ENCODE results near the gene SLC25A45.
A peak's percentile ranks its signal among the peaks of the same experiment; 100 is the strongest.

Gene SLC25A45

DNA sequence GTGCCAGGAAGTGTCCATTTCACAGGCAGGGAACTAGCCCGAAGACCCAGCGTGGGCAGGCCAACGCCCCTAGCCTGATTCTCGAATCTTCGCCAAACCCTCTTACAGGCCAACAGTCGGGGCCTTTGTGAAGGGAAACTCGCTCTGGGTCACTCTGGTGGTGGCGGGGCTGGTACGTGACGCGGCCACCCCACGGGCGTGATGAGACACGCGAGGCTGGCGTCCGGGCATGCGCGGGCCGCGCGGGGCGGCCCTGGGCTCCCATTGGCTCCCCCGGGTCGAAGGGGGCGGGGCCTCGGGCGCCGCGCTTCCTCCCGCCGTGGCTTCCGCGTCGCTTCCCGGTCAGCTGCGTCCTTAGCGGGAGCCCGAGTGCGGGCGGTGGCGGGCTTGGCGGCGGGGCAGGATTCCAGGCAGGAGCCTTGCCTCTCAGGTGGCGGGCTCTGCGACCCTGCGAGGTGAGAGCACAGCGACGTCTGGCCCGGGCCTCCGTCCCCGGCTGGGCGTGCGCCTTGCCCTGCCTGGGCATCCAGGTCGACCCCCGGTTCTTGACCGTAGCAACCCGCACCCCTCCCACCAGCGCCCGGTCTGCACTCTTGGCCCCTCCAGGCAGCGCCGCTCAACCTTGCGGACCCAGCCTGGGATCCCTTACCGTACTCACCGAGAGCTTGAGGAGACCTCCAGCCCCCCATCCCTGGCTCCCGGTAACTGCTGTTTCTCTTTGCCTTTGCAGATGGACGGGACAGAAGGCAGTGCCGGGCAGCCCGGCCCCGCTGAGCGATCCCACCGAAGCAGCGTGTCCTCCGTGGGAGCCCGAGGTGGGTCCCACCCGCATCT is 4.1 kb upstream of the SLC25A45 start, which contains the start of gene FRMD8:
TSS of gene FRMD8 (plus strand) at position 331 of the 834 bp plus-strand sequence. CDS start at position 731, 400 bp downstream.
- DNase-seq (ENCODE audit: low spot score), result peak; percentile 97

DNA sequence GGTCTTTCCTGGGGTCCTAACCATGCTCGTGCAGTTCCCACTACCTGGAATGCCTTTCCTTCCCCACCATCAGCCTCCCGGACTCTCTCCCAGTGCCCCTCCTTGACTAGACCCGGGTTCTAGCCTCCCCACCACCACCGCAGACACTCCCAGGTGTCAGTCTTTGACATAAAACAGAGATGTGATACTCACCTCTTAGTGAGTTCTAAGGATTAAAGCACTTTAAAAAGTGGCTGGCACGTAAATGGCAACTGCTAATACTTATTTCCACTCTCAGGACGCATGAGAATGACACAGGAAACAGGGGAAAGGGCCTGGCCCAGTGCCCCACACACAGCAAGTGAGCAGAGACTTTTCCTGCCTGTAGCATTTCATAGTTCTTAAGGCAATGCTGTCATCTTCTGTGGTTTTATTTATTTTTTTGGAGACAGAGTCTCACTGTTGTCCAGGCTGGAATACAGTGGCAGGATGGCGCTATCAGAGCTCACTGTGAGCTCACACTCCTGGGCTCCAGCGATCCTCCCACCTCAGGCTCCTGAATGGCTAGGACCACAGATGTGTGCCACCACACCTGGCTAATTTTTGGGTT is 1.9 kb upstream of the SLC25A45 start:
- DNase-seq (ENCODE audit: low spot score), result no peak

DNA sequence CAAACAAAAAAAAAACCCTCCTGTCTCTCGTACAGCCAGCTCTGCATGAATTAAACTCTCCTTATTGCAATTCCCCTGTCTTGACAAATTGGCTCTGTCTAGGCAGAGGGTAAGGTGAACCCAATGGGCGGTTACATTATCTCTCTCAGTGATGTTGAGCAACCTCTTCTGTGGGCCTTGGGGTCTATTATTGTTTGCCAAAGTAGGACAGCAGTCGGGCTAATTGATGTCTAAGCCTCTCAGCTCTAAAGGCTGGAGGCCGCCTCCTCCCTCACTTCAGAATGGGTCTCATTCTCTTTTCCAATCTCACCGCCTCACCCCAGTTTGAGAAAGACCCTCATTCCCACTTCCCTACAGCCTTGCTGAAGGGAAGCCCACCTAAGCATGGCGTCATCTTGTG is 1.3 kb upstream of the SLC25A45 start:
- no peak for DNase-seq (ENCODE audit: low spot score)

GRCh38 chr11:65382804-65383368 is 440 bp upstream of the SLC25A45 start:
- no peak for DNase-seq (ENCODE audit: low spot score)

DNA sequence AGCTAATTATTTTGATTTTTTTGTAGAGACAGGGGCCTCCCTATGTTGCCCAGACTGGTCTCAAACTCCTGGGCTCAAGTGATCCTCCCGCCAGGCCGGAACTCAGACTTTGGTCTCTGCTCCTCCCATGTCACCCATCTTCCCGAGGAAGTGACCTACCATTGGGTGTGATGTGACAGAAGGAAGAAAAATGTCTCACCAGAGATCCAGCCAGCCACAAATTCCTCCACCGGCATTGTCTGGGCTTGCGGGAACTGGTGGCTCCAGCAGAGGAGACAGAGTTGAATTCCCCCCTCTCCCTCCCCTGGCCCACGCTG is 772 bp downstream of the SLC25A45 start:
- DNase-seq (ENCODE audit: low spot score), result peak; percentile 47

DNA sequence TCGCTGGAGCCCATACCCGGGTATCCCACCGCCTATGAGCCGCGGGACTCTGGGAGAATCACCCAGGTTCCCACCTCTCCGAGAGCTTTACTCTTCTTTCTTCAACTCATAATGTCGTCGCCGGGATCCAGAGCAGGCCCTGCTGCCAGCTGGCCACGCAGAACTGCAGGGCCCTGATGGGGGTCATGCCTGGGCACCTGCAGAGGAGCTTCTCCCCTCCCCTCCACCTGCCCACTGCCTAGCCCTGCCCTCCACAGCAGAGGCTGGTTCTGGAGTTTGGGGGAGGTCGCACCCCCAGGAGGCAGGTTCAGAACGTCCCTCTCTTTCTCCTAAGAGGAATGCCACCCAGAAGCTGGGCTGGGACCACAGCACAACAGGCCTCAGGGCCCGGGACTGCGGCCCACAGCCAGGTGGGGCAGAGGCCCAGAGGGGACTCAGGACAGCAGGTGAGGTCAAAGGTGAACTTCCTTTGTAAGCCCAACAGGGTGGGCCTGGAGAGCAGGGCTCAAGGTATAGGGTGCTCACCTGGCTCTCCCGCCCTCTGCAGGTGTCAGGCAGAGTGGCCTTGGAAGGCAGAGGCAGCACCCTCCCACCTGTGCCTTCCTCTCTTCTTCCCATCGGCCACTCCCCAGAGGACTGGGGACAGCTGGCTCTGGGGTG is 1.9 kb downstream of the SLC25A45 start:
- no peak for DNase-seq (ENCODE audit: low spot score)

DNA sequence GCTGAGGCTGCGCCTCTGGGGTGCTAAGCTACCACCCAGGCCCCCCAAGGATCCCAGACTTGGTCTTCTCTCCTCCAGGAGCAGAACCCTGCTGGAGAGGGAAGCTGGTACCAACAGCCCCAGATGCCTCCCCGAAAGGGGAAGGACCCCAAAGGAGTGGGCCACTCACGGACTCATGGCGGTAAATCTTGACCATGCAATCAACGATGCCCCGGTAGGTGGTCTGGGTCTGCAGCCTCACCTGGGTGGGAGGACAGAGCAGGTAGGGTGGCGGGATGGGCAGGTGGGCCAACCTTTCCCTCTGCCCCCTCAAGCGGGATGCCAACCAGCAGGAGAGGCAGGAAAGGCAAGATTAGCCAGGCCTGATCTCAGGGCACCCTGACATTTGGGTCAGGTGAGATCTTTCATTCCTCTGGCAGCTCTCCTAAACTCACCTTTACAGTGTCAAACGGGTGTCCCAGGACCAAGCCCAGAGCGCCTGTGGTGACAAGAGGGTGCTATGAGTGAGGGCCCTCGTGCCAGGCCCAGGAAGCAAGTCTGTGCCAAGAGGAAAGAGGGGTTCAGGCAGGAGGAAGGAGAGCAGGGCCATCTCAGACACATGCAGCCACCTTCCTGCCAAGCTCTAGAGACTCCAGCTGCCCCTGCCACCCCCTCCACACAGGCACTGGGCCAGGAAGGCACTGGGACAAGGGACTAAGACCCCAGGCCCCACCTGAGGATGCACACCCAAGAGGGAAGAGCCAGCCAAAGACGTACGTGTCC is 2.6 kb downstream of the SLC25A45 start:
- DNase-seq (ENCODE audit: low spot score), result no peak

GRCh38 chr11:65378928-65379638 is 3.4 kb downstream of the SLC25A45 start:
- no peak for DNase-seq (ENCODE audit: low spot score)

DNA sequence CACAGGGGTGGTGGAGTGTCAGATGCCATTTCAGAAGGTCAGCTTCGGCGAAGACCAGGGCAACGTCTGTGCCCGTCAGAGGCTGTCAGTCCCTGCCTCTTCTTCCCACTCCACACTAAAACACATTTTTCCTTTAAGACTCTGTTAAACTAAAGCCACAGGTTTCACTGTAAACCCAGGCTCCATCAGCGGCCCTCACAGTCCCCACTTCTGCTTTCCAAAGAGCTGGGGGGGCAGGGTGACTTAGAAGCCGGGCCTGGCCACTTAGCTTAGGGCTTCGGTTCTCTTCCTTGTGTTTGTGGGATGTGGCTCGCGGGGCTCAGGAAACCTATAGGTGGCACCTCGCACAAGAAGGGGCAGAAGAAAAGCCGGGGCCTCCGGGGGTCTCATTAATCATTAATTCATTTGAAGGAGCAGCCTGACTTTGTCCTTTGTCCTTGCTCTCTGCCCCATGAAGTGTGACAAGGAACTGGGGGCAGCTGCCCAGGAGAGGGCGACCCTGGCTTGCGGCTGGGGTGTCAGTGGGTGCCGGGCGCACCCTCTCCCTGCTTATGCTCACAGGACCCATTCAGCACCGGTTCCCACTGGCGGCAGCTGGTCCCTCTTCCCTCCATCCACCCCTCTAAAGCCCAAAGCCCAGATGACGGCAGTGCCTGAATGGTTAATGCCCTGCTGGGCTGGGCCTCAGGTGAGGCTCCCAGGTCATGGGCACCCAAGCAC is 4.1 kb downstream of the SLC25A45 start:
- no peak for DNase-seq (ENCODE audit: low spot score)

- no peak for DNase-seq (ENCODE audit: low spot score)
Observed at GRCh38 chr11:65377777-65378176, 4.7 kb downstream of the SLC25A45 start.

- DNase-seq (ENCODE audit: low spot score), result no peak
Observed at GRCh38 chr11:65377036-65377435, 5.4 kb downstream of the SLC25A45 start.

GRCh38 chr11:65376138-65376713 is 6.2 kb downstream of the SLC25A45 start:
- DNase-seq (ENCODE audit: low spot score), result no peak

DNA sequence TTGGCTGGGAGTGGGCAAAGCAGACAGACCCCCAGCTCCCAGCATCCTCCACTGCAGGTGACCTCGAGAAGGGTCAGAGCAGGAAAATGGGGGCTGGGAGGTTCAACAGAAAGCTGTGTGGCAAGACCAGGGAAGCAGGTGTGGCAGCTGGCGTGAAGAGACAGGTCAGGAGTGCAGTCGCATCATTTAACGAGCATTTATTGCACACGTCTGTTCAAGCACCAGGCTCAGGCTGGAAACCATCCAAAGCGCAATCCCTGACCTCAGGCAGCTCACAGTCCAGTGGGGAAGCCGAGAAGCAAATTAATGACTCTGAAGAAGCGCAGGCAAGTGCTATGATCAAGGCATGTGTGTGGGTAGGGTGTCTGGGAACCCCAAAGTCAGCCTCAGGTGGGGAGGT is 7.4 kb downstream of the SLC25A45 start:
- no peak for DNase-seq (ENCODE audit: low spot score)

- no peak for DNase-seq (ENCODE audit: low spot score)
Observed at GRCh38 chr11:65373839-65374580, 8.4 kb downstream of the SLC25A45 start.

DNA sequence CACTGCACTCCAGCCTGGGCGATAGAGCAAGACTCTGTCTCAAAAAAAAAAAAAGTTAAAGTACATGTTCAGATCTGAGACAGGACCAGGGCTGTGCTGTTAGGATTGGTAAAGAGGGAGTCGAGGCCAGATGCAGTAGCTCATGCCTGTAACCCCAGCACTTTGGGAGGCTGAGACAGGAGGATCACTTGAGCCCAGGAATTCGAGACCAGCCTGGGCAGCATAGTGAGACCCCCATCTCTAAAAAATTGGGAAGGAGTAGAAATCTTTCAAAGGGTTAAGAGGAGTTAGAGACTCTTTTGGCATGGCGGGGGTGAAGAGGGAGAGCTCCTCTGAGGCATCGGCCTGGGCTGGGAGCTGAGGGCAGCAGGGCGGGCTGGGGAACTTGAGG is 11.8 kb downstream of the SLC25A45 start:
- no peak for DNase-seq (ENCODE audit: low spot score)

- DNase-seq (ENCODE audit: low spot score), result peak; percentile 87
Observed at GRCh38 chr11:65366340-65366773, 16.1 kb downstream of the SLC25A45 start.

DNA sequence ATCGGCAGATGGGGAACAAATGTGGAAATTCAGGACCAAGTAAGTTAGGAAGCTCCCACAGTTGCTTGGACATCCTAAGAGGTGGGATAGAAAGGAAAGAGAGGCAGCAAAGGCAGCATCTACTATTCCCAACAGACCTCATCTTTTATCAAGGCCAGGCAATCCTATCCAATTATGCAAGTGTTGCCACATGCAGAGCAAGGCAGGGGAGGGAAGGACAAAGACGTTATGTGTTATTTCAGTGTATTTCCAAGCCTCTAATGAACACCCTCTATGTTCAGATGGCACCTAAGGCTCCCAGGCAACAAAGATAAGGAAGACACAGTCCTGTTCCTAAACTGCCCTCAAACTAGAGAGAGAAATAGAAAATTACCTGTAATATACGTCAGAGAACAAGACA is 18.7 kb downstream of the SLC25A45 start:
- DNase-seq (ENCODE audit: low spot score), result no peak

DNA sequence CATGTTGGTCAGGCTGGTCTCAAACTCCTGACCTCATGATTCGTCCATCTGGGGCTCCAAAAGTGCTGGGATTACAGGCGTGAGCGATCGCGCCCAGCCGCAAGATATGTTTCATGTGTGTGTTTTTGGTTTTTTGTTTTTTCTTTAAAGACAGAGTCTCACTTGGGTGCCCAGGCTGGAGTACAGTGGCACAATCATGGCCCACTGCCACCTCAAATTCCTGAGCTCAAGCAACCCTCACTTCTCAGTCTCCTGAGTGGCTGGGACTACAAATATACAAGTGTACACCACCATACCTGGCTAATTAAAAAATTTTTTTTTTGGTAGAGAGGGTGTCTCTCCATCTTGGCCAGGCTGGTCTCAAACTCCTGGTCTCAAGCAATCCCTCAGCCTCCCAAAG is 19.5 kb downstream of the SLC25A45 start:
- DNase-seq (ENCODE audit: low spot score), result no peak

- DNase-seq (ENCODE audit: low spot score), result no peak
Observed at GRCh38 chr11:65362320-65362931, 20.0 kb downstream of the SLC25A45 start.

Data from AG08396 (cell line).